GM12878 (cell line): ENCODE data around the gene MATN1.

Experiments used
- CTCF ChIP-seq, 3 experiments: IDR thresholded peaks in 2 of 3; conservative IDR thresholded peaks in 1 of 3; 2 replicates each; pipeline ENCODE4 v1.5.1; 2011; ENCODE audit warnings: low read depth in 3 of 3, low read length in 3 of 3, mild to moderate bottlenecking in 3 of 3, control low read depth in 2 of 3, moderate library complexity in 2 of 3, inconsistent platforms in 1 of 3, mixed read lengths in 1 of 3; ENCODE audit not compliant: control insufficient read depth in 2 of 3, insufficient read depth in 1 of 3; ENCODE audit errors: extremely low read depth in 1 of 3
- TF ChIP-seq, protein P1 (sequence below): fragments of 450-650 bp; IDR thresholded peaks from 2 replicates; pipeline ENCODE4 v1.6.1; 2017; ENCODE audit warnings: mild to moderate bottlenecking, moderate library complexity

- TF ChIP-seq, protein P1, sequence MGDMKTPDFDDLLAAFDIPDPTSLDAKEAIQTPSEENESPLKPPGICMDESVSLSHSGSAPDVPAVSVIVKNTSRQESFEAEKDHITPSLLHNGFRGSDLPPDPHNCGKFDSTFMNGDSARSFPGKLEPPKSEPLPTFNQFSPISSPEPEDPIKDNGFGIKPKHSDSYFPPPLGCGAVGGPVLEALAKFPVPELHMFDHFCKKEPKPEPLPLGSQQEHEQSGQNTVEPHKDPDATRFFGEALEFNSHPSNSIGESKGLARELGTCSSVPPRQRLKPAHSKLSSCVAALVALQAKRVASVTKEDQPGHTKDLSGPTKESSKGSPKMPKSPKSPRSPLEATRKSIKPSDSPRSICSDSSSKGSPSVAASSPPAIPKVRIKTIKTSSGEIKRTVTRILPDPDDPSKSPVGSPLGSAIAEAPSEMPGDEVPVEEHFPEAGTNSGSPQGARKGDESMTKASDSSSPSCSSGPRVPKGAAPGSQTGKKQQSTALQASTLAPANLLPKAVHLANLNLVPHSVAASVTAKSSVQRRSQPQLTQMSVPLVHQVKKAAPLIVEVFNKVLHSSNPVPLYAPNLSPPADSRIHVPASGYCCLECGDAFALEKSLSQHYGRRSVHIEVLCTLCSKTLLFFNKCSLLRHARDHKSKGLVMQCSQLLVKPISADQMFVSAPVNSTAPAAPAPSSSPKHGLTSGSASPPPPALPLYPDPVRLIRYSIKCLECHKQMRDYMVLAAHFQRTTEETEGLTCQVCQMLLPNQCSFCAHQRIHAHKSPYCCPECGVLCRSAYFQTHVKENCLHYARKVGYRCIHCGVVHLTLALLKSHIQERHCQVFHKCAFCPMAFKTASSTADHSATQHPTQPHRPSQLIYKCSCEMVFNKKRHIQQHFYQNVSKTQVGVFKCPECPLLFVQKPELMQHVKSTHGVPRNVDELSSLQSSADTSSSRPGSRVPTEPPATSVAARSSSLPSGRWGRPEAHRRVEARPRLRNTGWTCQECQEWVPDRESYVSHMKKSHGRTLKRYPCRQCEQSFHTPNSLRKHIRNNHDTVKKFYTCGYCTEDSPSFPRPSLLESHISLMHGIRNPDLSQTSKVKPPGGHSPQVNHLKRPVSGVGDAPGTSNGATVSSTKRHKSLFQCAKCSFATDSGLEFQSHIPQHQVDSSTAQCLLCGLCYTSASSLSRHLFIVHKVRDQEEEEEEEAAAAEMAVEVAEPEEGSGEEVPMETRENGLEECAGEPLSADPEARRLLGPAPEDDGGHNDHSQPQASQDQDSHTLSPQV = no peak
- TF ChIP-seq CTCF (IDR thresholded peaks at IDR 0.05 in 2 of 3, conservative IDR thresholded peaks at IDR 0.05 in 1 of 3; ENCODE audit: control insufficient read depth in 2 of 3, extremely low read depth in 1 of 3, insufficient read depth in 1 of 3, low read depth in 3 of 3, low read length in 3 of 3) = no peak
These were observed 10.1 kb downstream of the MATN1 start for GRCh38 chr1:30713311-30713710.
